ENCODE results near the gene DPY30. TPM values are rescaled to one million over a fixed set of nuclear protein-coding genes. Genes with fewer than 3 reads are reported as not detected.

Gene DPY30
- total and polyA plus RNA-seq, 2 of the 4 experiments (the other 2 are of a cell fraction), result 65.2 to 85.2 TPM

DNA sequence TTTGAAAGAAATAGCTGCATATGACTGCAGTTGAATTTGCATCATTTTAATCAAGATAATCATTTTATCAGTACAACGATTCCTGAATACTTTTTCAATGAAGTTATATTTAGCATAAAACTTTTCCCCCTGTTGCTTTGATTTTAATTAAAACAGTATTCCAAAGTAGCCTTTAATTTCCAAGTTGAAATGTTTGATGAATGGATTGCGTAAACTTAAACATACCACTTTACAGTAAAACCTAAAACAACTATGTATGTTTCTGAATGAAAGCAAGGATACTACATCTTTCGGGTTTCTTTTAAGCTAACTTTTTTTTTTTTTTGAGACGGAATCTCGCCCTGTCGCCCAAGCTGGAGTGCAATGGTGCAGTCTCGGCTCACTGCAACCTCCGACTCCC is 25.1 kb upstream of the DPY30 start:
- H3K36me3 ChIP-seq (ENCODE audit: control insufficient read depth, insufficient read depth, low read length), result peaks cover 2% of the 10 kb centered on the region; the same call in 1 of the 2 replicates
- no peak overlapping the region for H4K91ac ChIP-seq (ENCODE audit: insufficient read depth, low read depth, low read length)
- H3K9me1 ChIP-seq (ENCODE audit: insufficient read depth, low read length), result no peaks in the 10 kb centered on the region; the same call in 1 of the 2 replicates
- dilution Hi-C loops (cut with HindIII; ENCODE audit: low sequenced_read_pairs, unreplicated experiment), result no loop called here
- no peak overlapping the region for H3K4ac ChIP-seq (ENCODE audit: low read depth, low read length)
- no peak overlapping the region for H3K14ac ChIP-seq (replicated peaks; ENCODE audit: low read depth, low read length)
- DNase-seq, result no peak
- no peak overlapping the region for H4K8ac ChIP-seq (ENCODE audit: low read depth in 2 of 2, low read length in 2 of 2)
- no peak overlapping the region for H3K18ac ChIP-seq (ENCODE audit: low read depth, low read length)
- H3K4me1 ChIP-seq (ENCODE audit: control insufficient read depth, insufficient read depth, low read length), result peaks cover 2% of the 10 kb centered on the region; the same call in 1 of the 2 replicates
- BruUV-seq (replicated peaks), result no TSS peak
- no peaks in the 10 kb centered on the region for H4K20me1 ChIP-seq (ENCODE audit: insufficient read depth, low read length)
- no peak overlapping the region for H2AK5ac ChIP-seq (ENCODE audit: low read depth, low read length)
- H3K23ac ChIP-seq (ENCODE audit: low read depth, low read length), result peak overlapping the region; percentile 82; the same call in 1 of the 2 replicates
- no peaks in the 10 kb centered on the region for H3K27me3 ChIP-seq (ENCODE audit: control insufficient read depth, insufficient read depth, low read length)
- H2AFZ ChIP-seq (replicated peaks; ENCODE audit: low read length, poor library complexity), result no peak overlapping the region
- no peak overlapping the region for H2AK9ac ChIP-seq (replicated peaks; ENCODE audit: low read depth, low read length, poor library complexity)
- H3K4me2 ChIP-seq (ENCODE audit: low read depth, low read length), result peak overlapping the region; percentile 100
- H2BK120ac ChIP-seq (ENCODE audit: low read depth, low read length), result no peak overlapping the region
- ATAC-seq (ENCODE audit: low read depth), result no peak
- ChIA-PET CTCF (no interaction called here), POLR2A (ENCODE audit: unreplicated experiment) (no interaction called here)
- H2BK5ac ChIP-seq (ENCODE audit: low read depth, low read length, poor library complexity, severe bottlenecking), result no peak overlapping the region
- peak overlapping the region; percentile 58 for H3K4me3 ChIP-seq (ENCODE audit: insufficient read depth, low read depth, low read length)
- intact Hi-C loops (cut with micrococcal nuclease), result no loop called here
- no peaks in the 10 kb centered on the region for H3K9me3 ChIP-seq (ENCODE audit: control insufficient read depth, insufficient read depth, low read length)
- peak overlapping the region; percentile 94; the same call in 1 of the 2 replicates for H3K9ac ChIP-seq (ENCODE audit: low read depth, low read length)
- no peak overlapping the region for H2BK20ac ChIP-seq (ENCODE audit: low read depth, low read length)
- H3K56ac ChIP-seq (ENCODE audit: extremely low read depth, insufficient read depth, low read length), result no peak overlapping the region
- peaks cover 0 to 29% of the 10 kb centered on the region in 2 experiments; a peak in 2 of 4 replicates for H3K79me1 ChIP-seq (ENCODE audit: low read depth in 1 of 2, low read length in 2 of 2)
- in situ Hi-C loops (cut with MboI; ENCODE audit: low sequenced_read_pairs), result no loop called here
- H4K5ac ChIP-seq (ENCODE audit: low read depth, low read length), result no peak overlapping the region
- no peak overlapping the region for H3K27ac ChIP-seq (ENCODE audit: insufficient read depth, low read length)
- no peak for TF ChIP-seq MAFK (IDR thresholded peaks at IDR 0.05; ENCODE audit: low read depth, low read length)
- peak; percentile 58 for TF ChIP-seq CEBPB (IDR thresholded peaks at IDR 0.05; ENCODE audit: low read depth, low read length)
- H2BK15ac ChIP-seq (ENCODE audit: low read depth, low read length), result no peak overlapping the region
- no CpG with 5 or more reads among the region's 8 CpGs for WGBS, 2 experiments (ENCODE audit: extremely low coverage in 2 of 2, insufficient read length in 1 of 2)
